GM19467 (cell line): ENCODE results near the gene TRIM24.
"Not testable (repeated sequence)": the region's sequence is repeated elsewhere in the genome, so short reads cannot be mapped to it uniquely, and the experiment has no call there.

Experiments
- ATAC-seq: cut with Tn5 transposase; IDR thresholded peaks from one replicate; pipeline ENCODE4 v1.9.1; 2021; ENCODE audit warnings: mild to moderate bottlenecking, moderate library complexity; ENCODE audit not compliant: unreplicated experiment

The TRIM24 gene

DNA sequence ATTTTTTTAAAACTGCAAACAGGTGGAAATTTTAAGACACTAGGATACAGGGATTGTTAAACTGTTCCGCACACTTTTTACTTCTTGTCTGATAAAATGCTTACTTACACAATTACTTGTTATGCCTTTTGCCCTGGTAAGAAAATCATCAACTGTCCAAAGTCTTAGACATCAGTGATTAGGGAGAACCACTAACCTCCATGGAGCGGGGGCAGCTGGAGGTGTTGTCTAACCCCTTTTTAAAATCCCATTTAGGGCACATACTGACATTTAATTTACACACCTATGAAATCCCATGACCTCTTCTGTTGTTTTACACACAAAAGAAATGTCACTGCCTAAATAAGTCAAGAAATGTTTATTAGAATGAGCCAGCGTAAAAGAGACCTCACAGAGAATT is 65.7 kb downstream of the TRIM24 start:
- no peak for ATAC-seq

DNA sequence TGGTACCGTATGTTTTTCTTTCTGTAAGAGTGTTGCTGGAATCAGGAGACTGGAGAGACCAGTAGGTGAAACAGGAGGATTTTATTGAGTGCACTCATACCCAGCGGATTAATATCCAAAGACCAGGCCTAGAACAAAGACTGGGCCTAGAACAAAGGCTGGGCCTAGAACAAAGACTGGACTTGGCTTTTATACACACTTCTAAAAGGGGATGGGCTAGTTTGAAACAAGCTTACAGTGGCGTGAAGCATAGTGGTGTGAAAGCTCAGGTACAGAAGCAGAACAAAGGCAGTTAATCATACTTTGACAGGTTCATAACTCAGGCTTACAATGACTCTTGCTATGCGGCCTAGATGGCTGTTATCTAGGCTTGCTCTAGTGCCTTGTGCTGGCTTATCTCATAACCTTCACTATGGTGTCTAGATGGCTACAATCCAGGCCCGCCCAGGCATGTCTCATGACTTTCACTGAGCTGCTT is 67.7 kb downstream of the TRIM24 start:
- ATAC-seq: no peak

DNA sequence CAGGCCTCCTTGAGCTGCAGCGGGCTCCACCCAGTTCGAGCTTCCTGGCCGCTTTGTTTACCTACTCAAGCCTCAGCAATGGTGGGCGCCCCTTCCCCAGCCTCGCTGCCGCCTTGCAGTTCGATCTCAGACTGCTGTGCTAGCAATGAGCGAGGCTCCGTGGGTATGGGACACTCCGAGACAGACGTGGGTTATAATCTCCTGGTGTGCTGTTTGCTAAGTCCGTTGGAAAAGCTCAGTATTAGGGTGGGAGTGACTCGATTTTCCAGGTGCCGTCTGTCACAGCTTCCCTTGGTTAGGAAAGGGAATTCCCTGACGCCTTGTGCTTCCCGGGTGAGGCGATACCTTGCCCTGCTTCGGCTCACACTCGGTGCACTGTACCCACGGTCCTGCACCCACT is 76.8 kb downstream of the TRIM24 start:
- ATAC-seq: not testable (repeated sequence)

DNA sequence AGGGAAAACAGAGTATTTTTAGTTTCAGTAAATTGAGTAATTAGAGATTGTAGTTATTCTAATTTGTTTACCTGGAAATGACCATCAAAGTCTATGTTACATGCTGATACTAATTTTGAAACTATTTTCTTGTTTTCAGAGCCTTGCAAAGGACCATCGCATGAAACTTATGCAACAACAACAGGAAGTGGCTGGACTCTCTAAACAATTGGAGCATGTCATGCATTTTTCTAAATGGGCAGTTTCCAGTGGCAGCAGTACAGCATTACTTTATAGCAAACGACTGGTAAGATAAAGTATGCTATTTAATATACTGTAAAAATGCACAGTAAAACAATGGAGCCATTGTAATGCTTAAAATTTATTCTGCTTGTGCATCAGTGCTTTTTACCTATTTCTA is 78.5 kb downstream of the TRIM24 start:
- ATAC-seq: no peak

DNA sequence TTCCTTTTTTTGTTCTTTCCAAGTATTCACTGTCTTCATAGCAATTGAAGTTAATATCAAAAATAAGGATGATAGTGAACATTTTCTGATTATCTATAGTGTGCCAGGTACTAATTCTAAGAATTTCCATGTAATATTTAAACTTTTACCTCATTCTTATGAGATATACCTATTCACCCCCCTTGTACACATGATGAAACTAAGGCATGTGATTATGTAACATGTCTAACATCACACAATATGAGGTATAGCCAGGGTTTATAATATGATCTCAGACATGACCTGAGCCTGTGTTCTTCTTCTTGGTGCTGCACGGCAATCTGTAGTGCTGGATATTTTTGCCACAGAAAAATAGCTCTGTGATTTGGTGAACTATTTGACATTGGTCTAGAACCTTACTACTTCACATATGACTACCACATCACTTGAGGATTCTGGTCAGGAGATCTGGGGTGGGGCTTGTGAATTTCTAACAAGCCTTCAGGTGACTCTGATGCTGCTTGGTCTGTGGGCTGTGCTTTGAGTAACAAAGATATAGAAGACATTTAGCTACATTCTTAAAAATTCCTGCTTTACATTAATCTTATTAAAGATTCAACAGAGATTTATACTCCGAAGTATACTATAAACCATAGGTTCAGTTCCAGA is 79.1 kb downstream of the TRIM24 start:
- no peak for ATAC-seq

DNA sequence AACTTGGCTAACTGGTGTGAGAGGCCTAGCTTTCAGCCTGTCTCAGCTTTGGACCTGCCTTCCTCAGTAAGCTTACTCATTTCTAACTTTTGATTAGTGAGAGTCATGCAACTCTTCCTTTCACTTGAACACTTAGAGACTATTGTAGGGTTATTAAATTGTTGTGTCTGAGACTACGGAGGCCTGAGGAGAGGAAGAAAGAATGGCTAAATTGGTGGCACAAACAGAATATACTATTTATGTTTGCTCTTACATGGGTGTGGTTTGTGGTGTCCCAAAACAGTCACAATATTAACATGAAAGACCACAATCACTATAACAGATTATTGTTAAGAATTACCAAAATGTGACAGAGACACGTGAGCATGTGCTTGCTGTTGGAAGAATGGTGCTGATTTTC is 82.1 kb downstream of the TRIM24 start:
- peak; percentile 75 for ATAC-seq

DNA sequence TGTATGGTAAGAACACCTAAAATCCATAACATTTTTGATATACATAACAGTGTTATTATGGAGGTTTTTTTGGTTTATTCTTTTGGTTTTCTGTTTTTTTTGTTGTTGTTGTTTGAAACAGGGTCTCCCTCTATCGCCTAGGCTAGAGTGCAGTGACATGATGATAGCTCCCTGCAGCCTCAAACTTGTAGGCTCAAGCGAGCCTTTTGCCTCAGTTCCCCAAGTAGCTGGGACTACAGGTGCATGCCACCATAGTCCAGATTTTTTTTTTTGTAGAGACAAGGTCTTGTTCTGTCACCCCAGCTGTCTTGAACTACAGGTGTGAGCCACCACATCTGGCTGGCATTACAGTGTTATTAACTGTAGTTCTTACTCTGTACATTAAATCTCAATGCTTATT is 83.7 kb downstream of the TRIM24 start:
- no peak for ATAC-seq

DNA sequence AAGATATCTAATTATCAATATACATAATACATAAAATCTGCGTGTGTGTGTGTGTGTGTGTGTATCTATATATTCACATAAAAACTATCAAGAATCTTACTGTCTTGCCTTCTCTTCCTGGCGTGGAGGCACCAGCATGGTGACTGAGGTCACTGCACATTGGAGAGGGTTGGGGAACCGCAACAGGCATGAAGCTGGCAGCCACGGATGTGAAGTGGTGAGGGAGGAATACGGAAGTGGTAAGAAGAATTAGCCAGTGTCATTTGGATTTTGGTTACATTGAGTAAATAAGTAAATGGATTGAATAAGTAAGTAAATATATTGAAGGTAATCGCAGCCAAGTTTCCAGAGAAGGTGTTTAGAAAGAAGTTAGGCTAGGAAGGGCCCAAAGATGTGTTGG is 85.1 kb downstream of the TRIM24 start:
- ATAC-seq: no peak

DNA sequence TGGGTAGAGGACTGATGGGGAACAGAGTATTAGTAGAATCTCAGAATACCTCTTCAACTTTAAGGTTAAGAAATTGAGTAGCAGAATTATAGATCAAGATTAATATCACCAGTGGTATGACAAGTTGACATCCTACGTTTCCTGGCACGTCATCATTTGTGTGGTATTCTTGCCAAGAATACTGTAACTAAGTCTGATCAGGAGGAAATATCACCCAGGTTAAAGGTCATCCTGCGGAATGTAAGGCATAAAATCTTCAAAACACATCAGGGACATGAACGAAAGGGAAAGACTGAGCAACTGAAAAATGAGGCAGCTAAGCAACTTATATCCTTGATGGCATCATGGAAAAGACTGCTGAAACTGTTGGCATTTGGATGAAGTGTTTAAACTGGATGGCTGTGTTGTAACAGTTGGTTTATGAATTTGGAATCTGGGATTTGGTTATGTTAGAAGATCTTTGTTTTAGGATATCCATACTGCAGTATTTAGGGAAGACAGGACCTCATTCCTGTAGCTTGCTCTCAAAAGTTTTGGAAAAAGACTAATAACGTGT is 86.1 kb downstream of the TRIM24 start:
- ATAC-seq: no peak

DNA sequence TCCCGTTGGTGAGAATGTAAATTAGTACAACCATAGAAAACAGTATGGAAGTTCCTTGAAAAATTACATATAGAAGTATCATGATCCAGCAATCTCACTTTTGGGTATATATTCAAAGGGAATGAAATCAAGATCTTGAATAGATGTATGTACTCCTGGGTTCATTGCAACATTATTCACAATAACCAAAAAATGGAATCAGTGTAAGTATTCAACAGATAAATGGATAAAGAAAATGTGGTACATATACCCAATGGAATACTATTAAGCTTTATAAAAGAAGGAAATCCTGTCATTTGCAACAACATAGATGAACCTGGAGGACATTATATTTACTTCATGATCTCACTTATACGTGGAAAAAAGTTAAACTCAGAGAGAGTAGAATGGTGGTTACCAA is 86.8 kb downstream of the TRIM24 start:
- no peak for ATAC-seq

DNA sequence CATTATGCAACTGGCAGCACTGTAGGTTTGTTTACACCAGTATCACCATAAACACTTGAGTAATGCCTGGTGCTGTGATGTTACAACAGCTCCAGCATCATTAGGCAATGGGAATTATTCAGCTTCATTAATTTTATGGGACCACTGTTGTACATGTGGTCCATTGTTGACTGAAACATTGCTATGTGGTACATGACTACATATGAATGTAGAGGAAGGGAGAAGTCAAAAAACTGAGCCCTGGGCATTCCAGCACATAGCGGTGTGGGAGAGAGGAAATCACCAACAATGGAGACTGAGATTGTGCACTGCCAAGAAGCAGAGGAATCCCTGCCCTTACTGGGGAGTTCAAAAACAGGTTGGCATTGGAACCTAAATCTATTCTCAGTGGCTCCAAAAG is 89.0 kb downstream of the TRIM24 start:
- ATAC-seq: no peak

DNA sequence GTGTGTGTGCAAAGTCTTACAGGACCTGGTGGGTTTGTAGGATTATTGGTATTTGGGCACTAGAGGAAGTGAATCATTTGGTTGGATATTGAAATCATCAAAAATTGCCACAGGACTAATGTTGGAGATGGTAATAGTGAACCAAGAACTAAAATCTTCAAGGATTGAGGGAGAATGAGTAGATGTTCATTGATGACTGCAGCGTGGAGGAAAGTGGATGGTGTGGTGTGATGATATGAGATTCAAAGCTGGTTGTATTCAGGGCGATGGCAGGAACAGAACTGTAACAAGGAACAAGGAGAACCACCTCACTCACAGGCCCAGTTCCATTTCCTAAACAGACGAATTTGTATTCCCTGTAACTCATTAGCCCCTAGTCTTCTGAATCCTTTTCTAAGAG is 90.3 kb downstream of the TRIM24 start:
- ATAC-seq: no peak

DNA sequence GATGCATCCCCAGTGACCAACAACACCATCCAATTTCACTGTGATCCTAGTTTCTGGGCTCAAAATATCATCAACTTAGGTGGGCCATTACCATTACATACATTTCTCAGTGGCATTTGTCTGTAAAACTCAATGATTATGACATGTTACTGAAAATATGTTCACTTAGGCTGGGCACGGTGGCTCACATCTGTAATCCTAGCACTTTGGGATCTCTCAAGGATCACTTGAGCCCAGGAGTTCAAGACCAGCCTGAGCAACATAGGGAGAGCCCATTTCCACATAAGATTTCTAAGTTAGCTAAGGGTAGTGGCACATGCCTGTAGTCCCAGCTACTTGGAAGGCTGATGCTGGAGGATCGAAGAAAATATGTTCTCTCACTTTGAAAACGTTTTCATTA is 91.0 kb downstream of the TRIM24 start:
- ATAC-seq: no peak

DNA sequence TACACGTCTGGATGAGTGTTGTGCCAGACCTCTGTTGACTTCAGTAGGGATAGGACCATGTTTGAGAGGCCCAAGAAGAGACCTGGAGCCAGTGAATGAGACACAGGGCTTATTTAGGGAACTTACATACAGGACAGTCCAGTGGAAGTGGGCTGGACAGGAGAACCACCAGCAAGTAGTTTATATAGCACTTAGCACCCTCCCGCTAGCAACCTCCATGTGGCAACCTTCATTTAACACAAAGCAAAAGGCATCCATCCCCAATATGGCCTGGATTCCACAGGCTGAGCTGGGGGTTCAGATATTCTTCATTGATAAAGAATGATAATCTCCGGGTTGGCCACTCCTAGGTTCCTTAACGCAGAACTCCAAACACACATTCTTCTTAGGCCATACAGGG is 93.7 kb downstream of the TRIM24 start:
- ATAC-seq: no peak

DNA sequence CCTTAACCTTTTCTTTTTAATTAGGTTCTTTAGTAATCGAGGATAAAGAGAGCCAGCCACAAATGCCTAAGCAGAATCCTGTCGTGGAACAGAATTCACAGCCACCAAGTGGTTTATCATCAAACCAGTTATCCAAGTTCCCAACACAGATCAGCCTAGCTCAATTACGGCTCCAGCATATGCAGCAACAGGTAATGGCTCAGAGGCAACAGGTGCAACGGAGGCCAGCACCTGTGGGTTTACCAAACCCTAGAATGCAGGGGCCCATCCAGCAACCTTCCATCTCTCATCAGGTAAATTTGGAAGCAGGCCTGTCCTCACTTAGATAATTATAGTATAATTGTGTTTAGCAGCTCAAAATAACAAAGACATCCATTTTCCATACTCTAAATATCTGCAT is 94.6 kb downstream of the TRIM24 start:
- ATAC-seq: no peak

DNA sequence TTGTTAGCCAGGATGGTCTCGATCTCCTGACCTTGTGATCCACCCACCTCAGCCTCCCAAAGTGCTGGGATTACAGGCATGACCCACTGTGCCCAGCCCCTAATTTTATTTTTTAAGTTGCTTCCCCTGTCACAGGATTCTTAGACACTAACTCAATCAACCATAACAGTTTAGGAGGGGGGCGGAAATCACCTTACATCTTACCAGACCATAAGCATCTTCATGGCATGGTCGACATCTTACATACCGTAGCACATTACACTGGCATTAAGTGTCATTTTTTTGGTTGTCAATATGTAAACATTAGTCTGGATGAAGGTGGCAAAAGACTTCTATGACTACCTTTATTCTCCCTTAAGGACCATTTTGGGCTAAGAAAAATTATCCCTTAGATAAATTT is 95.6 kb downstream of the TRIM24 start:
- ATAC-seq: no peak

DNA sequence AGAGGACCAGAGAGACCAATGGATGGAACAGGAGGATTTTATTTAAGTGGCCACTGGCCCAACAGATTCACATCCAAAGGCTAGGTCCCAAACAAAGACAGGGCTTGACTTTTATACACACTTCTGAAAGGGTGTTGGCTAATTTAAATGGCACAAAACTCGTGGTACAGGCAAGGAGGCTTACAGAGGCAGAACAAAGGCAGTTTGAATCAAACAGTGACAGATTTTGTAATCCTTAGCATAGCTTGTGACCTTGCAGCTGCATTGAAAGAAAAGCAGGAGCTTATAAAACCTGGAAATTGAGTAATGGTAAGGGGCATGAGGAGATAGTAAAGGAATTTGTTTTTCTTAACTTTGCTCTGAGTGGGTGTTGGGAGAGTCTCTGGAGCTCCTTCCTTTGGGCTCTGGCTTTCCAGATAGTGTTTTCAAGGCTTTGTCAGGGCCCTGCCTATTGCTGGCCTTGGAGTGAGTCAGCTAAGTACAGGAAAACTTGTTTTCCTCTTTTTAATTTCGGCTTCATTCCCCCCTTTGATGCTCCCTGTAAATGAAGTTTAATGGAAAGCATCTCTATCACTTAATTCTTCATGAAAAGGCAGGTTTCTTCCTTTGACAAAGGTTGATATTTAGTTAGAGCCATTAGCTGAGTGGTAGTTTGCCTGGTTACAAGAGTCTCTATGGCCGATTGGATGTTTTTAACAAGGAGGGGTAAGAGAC is 96.9 kb downstream of the TRIM24 start:
- no peak for ATAC-seq

DNA sequence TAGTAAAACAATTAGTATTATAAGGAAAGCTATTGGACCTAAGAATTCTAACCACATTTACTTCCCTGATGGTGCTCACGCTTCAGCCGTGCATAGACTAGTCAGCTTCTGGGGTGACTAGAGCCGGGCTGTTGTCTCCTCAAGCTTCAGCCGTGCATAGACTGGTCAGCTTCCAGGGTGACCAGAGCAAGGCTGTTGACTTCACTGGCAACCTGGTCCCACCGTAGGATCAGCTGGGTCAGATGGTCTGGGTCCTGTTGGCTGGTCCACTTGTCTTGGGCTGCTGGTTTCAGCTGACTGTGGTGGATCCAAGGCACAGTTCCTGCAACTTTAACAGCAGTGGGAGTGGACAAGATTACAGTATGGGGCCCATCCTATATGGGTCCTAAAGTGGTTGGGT is 99.4 kb downstream of the TRIM24 start:
- ATAC-seq: no peak

DNA sequence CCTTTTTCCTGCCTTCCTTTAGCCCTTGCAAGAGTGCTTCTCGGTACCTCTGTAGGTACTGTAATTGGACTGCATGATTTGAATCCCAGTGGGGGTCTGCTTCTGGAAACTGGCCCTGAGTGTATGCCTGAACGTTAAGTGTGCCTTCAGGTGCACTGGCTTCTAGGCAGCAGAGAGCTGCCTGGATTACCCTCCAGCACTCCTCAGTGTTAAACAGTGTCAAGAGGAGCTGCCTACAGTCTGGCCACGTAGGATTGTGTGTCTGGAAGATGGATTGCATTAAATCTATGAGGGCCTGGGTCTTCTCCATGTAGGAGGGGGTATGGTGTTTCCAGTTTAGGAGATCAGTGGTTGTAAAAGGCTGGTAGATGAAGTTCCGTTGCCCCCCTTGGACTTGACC is 103.7 kb downstream of the TRIM24 start:
- ATAC-seq: no peak

DNA sequence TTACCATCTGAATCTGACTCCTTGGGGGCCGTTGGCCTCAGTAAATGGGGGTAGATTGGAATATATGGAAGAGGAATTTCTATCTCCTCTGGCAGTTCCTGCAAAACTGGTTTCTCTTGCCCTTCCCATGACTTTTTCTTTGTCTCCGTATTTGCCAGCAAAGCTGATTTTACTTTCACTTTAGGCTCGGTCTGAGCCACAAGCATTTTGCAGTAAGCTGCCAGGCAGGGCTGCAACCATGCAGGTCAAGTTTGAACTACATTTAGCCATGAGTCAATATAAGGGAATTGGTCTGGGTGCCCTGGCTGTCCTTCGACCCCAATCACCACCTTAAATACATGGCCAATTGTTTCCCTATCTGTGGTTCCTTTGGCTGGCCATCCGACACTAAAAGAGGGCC is 104.3 kb downstream of the TRIM24 start:
- no peak for ATAC-seq

DNA sequence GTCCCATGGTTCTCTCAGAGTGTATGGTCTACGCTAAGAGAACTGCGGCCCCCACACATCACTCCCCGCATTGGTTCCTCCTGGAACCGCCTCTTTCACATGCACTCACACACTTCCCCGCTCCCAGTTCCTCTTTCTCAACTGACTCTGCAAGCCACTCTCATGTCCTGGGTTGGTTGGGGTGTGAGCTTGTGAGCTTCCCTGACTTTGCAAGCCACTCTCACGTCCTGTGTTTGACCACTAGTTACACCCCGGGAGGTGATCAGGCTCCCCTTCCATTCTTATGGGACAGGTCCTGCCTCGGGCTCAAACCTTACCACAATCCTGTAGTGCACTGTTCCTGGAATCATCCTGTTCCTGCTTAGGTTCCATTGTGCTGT is 105.0 kb downstream of the TRIM24 start:
- ATAC-seq: no peak

DNA sequence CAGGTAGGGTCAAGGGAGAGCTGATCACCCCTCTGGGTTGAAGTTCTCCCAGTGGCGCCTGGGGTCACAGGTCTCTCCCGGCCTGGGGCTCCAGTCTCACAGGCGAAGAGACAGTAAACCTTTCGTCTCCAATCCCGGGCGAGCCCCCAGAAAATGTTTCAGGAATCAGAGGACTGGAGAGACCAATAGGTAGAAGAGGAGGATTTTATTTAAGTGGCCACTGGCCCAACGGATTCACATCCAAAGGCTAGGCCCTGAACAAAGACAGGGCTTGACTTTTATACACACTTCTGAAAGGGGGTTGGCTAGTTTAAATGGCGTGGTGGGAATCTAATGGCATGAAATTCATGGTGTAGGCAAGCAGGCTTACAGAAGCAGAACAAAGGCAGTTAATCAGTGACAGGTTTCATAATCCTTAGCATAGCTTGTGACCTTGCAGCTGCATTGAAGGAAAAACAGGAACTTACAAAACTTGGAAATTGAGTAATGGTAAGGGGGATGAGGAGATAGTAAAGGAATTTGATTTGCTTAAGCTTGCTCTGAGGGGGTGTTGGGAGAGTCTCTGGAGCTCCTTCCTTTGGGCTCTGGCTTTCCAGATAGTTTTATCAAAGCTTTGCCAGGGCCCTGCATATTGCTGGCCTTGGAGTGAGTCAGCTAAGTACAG is 105.5 kb downstream of the TRIM24 start:
- no peak for ATAC-seq
